Measurements from ENCODE around the gene EMILIN1. TPM values are rescaled to one million over a fixed set of nuclear protein-coding genes. Genes with fewer than 3 reads are reported as not detected.
A peak's percentile ranks its signal among the peaks of the same experiment; 100 is the strongest.
"Not testable (repeated sequence)": the region's sequence is repeated elsewhere in the genome, so short reads cannot be mapped to it uniquely, and the experiment has no call there.

The EMILIN1 gene
- total RNA-seq, 1 donor from 2014 or later = 4.3 TPM

- DNase-seq (ENCODE audit: low read depth) = no peak
Measured at GRCh38 chr2:27053776-27054175, 24.6 kb upstream of the EMILIN1 start.

GRCh38 chr2:27054721-27055120 is 23.7 kb upstream of the EMILIN1 start:
- DNase-seq (ENCODE audit: low read depth) = no peak

- DNase-seq (ENCODE audit: low read depth) = no peak
Measured at GRCh38 chr2:27057184-27057583, 21.2 kb upstream of the EMILIN1 start.

GRCh38 chr2:27058210-27058609 is 20.2 kb upstream of the EMILIN1 start:
- no peak for DNase-seq (ENCODE audit: low read depth)

GRCh38 chr2:27059141-27059820 is 19.1 kb upstream of the EMILIN1 start:
- no peak for DNase-seq (ENCODE audit: low read depth)

GRCh38 chr2:27060323-27060722 is 18.1 kb upstream of the EMILIN1 start:
- DNase-seq (ENCODE audit: low read depth) = no peak

- DNase-seq (ENCODE audit: low read depth) = no peak
Measured at GRCh38 chr2:27065128-27065527, 13.3 kb upstream of the EMILIN1 start.

GRCh38 chr2:27067385-27067784 is 11.0 kb upstream of the EMILIN1 start:
- no peak for DNase-seq (ENCODE audit: low read depth)

GRCh38 chr2:27069436-27069835 is 9.0 kb upstream of the EMILIN1 start:
- DNase-seq (ENCODE audit: low read depth) = no peak

- DNase-seq (ENCODE audit: low read depth) = no peak
Measured at GRCh38 chr2:27069961-27070618, 8.3 kb upstream of the EMILIN1 start.

GRCh38 chr2:27070653-27071276 is 7.7 kb upstream of the EMILIN1 start:
- DNase-seq (ENCODE audit: low read depth) = no peak

- peak; percentile 93 for DNase-seq (ENCODE audit: low read depth)
Measured at GRCh38 chr2:27071277-27071989, 7.0 kb upstream of the EMILIN1 start, which contains the start of gene OST4. Gene OST4, minus strand, starts transcription at chr2:27071654.

GRCh38 chr2:27071990-27072830 is 6.2 kb upstream of the EMILIN1 start:
- DNase-seq (ENCODE audit: low read depth) = no peak

- DNase-seq (ENCODE audit: low read depth) = no peak
Measured at GRCh38 chr2:27072920-27073319, 5.5 kb upstream of the EMILIN1 start.

- DNase-seq (ENCODE audit: low read depth) = no peak
Measured at GRCh38 chr2:27073782-27074181, 4.6 kb upstream of the EMILIN1 start.

GRCh38 chr2:27074738-27075565 is 3.5 kb upstream of the EMILIN1 start:
- DNase-seq (ENCODE audit: low read depth) = peak; percentile 36

GRCh38 chr2:27075566-27075871 is 2.9 kb upstream of the EMILIN1 start:
- DNase-seq (ENCODE audit: low read depth) = not testable (repeated sequence)

- DNase-seq (ENCODE audit: low read depth) = peak; percentile 17
Measured at GRCh38 chr2:27076323-27076722, 2.1 kb upstream of the EMILIN1 start.

- DNase-seq (ENCODE audit: low read depth) = no peak
Measured at GRCh38 chr2:27077231-27077630, 1.2 kb upstream of the EMILIN1 start.

Measured in myocyte (in vitro differentiated cells).